Panc1 (cell line): ENCODE results near the gene FBXL17.

Experiments
- CTCF ChIP-seq: fragments of 450-650 bp; IDR thresholded peaks from 2 replicates; pipeline ENCODE4 v1.5.1; 2017; ENCODE audit warnings: mild to moderate bottlenecking
- POLR2AphosphoS5 ChIP-seq: IDR thresholded peaks from 2 replicates; pipeline ENCODE4 v1.6.1; 2012; ENCODE audit warnings: mild to moderate bottlenecking, low read depth, low read length, moderate library complexity
- TF ChIP-seq, protein P1 (sequence below), 2 experiments: IDR thresholded peaks; 2 replicates each; pipeline ENCODE4 v1.6.1; 2011 to 2012; ENCODE audit warnings: low read depth in 2 of 2, control low read depth in 1 of 2, low read length in 1 of 2, mild to moderate bottlenecking in 1 of 2, moderate library complexity in 1 of 2; ENCODE audit not compliant: insufficient read depth in 1 of 2

DNA sequence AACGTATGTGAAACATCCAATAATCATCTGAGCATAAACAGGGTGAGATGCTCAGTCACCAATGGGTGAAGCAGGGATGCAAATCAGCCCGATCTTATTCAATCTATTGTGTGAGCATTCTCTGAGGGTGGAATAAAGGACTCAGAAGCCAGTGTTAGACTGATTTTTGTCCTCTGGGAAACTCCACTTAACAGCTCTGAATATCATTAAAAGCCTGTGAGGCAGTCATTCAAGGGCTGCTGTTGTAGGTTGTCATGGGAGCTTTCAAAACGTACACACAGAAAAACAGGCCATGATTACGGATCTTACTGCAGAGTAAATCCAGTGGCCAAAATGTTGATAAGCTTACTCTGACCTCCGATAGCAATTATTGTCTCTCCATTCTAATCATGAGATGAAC lies 444.7 kb downstream of the FBXL17 start:
- TF ChIP-seq CTCF (no peak), POLR2AphosphoS5 (no peak)
- TF ChIP-seq, protein P1, sequence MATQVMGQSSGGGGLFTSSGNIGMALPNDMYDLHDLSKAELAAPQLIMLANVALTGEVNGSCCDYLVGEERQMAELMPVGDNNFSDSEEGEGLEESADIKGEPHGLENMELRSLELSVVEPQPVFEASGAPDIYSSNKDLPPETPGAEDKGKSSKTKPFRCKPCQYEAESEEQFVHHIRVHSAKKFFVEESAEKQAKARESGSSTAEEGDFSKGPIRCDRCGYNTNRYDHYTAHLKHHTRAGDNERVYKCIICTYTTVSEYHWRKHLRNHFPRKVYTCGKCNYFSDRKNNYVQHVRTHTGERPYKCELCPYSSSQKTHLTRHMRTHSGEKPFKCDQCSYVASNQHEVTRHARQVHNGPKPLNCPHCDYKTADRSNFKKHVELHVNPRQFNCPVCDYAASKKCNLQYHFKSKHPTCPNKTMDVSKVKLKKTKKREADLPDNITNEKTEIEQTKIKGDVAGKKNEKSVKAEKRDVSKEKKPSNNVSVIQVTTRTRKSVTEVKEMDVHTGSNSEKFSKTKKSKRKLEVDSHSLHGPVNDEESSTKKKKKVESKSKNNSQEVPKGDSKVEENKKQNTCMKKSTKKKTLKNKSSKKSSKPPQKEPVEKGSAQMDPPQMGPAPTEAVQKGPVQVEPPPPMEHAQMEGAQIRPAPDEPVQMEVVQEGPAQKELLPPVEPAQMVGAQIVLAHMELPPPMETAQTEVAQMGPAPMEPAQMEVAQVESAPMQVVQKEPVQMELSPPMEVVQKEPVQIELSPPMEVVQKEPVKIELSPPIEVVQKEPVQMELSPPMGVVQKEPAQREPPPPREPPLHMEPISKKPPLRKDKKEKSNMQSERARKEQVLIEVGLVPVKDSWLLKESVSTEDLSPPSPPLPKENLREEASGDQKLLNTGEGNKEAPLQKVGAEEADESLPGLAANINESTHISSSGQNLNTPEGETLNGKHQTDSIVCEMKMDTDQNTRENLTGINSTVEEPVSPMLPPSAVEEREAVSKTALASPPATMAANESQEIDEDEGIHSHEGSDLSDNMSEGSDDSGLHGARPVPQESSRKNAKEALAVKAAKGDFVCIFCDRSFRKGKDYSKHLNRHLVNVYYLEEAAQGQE (IDR thresholded peaks at IDR 0.05; ENCODE audit: insufficient read depth in 1 of 2, low read depth in 2 of 2, low read length in 1 of 2) = no peak
